ENCODE results near the gene WSCD2.

The WSCD2 gene

DNA sequence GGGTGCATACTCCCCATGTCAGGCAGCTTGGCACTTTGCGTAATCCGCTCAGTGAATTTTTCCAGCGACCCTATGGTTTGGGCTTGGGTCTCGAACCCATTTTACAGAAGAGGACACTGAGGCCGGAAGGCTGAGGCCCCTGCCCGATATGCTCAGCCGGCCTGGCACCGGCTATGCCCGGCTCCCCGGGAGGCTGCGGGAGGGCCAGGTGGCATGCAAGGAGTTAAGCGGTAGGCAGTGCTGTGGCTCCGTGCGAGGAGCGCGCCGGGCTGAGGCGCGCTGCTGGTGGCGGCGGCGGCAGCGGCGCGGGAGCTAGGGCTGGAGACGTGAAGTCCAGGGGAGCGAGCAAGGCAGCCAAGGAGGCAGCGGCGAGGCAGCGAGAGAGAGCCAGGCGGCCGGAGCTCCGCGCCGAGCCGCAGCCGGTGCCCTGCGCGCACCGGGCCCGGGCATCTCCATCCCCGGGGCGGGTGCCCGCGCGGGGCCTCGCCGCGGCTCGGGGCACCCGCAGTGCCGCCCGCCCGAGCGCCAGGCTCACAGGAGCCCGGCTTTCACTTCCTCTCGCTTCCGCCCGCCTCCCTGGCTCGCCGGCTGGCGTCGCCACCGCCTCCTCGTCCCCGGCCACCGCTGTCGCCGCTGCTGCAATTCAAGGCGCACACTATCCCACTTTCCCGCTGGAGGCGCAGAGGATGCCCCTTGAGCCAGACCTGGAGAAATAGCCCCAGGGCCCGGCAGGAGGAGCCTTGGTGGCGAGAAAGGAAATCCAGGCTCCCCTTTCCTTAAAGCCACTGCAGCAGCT is at the start of gene WSCD2:
Gene WSCD2 (plus strand): TSS at position 272 of the 796 bp plus-strand sequence. CDS start 66,545 bp downstream, outside the sequence.
- DNase-seq, result no peak

DNA sequence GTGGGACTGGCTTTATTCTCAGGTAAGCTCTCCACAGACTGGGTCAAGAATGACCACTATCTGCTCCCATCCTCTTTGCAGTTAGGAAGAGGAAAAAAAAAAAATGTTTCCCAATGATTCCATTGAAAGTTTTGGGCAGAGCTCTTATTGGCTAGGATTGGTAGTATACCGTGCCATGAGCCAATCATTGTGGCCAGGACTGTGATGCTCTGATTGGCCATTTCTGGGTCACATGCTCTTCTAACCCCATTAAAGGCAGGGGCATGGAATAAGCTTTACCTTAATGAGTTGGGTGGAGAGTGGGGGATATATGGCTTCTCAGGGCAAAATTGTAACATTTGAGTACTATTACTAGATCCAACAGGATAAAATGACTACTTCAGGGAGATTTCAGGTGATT is 49.4 kb upstream of the WSCD2 start:
- no peak for DNase-seq

DNA sequence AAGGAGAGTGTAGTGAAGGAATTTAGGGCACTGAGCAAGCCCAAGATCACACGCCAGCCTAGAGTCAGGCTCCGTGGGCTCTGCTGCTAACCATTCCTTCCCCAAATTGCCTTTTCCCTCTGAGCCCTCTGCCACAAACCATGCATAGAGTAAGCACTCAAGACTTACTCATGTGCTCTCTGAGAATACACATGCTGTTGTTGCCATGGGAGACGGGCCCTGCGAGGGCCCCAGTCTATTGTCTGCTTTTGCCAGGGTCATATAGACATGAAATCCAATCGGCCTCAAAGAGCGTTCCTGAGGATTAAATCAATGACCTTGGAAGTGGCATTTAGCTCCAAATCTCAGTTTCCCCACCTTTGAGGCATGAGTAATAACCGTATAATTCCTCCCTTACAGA is 48.7 kb upstream of the WSCD2 start:
- DNase-seq, result no peak

DNA sequence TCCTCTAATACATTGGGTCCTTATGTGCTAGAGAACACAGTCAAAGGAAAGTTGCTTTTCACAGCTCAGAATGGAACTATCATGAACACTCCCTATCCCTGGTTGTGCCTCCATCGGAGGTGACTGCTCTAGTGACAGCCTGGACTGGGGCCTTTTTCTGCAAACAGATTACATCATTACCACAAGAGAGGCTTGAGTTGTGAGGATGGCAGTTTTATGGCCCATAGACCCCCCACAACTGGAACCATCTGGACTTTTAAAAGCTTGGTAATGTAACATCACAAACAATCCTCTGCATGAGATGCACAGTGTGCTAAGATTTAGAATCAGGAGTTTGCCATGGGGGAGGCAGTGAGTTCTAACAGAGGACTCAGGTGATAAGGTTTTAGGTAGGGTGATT is 46.6 kb upstream of the WSCD2 start:
- no peak for DNase-seq

DNA sequence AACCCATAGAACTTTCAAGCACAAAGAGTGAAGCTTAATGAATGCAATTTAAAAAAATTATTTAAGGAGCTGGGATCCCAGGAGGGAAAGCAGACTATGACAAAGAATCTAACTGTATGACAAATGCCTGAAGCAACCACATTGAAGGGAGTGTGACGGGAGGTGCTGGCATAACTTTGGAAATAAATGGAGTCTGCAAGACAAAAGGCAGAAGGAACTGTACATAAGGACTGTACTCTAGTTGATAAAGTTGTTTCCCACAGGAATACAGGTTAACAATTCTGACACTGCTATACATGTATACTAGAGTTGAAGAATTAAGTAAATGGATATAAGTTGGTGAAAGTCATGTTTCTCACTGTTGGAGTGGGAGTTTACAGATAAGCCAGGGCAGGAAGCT is 41.2 kb upstream of the WSCD2 start:
- no peak for DNase-seq

DNA sequence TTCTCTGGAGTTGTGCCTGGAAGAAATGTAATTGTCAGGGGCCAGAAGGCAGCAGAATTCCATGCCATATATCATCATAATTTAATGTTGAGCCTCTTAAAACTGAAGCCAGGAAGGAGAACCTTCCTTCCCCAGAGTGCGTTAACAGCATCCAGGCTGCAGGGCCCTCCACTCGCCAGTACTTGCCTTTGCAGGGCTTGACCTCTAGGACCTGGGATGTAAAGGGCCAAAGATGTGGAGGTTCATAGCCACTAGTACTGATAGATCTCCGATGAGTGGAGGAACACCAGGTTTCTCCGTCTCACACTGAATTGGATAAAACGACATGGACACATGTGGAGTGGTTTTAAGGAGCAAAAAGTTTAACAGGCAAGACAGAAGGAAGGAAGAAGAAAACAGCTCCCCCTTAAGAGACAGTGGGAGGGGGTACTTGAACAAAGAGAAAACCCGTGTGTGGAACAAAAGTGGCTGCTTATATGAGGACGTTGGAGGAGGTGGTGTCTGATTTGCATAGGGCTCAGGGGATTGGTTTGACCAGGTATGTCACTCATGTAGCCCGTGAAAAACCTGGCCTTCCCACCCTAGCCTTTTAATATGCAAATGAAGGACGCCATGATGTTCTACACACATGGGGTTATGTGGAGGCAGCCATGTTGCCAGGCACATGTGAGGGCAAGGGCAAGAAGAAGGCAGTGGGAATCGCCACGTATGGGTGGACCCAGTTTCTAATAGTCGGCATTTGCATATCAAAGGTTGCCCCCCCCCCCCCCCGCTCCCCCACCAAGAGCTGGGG is 38.8 kb upstream of the WSCD2 start:
- DNase-seq, result no peak

DNA sequence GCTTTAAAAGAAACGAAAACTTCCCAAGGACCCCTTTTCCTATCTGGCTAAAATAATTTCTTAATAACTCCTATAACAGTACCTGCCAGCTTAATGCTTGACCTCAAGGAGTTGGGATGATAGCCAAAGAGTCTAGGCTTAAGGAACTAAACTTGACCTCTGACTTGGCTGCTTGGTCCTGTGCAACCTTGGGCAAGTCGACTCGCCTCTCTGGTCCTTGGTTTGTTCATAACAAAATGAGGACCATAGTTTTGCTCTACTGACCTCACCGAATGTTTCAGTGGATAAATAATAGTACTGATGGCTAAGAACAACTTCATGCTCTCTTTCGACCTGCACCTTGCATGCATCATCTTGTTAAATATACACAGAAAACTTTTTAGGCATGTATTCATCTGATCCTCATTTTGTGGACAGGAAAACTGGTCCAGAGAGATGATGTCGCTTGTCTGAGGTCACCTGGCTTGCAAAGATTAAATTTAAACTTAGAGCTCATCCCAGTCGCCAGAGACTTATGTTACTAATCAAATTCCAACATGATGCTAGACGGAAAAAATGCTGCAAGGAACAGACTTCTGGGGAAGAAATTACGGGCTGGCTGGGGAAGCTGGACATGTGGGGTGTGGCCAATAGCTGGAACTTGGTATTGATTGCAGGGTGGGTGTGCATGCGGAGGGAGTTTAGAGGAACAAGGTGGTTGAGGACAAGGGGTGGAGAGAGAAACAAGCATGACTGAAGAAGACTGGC is 38.0 kb upstream of the WSCD2 start:
- no peak for DNase-seq

DNA sequence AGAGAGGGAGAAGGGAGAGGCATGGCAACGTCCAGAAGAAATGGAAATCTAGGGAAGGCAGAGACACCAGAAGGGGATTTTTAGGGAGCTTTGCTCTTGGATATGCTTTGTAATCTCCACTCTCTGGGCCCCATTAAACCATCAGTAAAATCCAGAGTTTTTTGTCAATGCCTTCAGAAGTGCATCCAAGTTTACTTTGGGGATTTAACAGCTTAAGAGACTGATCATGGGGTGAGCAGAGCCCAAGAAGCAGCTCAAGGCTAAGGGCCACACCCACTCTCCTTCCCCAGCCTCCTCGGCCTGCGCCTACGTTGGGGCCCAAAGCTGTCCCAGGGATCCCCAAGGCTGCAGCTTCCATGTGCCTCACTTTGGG is 37.4 kb upstream of the WSCD2 start:
- DNase-seq, result no peak

DNA sequence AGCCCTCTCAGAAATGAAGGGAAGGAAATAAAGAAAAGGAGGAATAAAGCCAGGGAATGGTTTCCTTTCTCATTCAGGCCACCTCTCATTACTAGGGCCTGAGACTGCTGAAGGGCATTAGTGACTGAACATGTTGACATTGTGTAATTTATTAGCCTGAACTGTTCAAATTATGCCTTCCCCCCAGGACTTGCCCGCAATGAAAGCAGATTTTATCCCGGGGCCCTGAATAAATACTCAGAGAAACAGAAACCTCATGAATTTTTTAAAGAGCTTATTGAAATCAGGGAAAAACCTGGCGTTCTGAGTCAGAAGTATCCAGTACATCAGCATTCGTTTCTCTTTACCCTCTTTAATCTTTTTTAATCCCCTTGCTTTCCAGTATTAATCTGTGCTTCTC is 35.9 kb upstream of the WSCD2 start:
- DNase-seq, result no peak

DNA sequence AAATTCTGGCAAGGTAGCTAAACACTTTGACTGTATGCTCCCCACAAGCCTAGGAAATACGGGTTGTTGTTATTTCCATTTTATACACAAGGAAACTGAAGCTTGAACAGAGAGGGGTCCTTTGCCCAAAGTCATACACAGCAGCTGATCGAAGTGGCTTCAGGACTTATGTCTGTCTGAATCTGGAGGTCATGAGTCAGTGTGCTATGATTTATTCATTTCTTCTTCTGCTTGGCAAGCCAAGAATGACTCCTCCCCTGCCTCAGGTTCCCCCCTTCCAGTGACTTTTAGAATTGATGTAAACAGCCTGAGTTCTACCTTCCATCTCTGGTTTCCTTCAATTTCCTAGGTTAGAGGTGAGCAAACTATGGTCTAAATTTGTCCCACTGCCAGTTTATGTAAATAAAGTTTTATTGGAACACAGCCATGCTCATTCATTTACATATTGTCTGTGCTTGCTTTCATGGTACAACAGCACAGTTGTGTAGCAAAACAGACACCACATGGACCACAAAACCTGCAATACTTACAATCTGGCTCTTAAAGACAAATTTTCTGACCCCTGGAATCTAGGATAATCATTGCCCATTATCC is 34.9 kb upstream of the WSCD2 start:
- DNase-seq, result no peak

DNA sequence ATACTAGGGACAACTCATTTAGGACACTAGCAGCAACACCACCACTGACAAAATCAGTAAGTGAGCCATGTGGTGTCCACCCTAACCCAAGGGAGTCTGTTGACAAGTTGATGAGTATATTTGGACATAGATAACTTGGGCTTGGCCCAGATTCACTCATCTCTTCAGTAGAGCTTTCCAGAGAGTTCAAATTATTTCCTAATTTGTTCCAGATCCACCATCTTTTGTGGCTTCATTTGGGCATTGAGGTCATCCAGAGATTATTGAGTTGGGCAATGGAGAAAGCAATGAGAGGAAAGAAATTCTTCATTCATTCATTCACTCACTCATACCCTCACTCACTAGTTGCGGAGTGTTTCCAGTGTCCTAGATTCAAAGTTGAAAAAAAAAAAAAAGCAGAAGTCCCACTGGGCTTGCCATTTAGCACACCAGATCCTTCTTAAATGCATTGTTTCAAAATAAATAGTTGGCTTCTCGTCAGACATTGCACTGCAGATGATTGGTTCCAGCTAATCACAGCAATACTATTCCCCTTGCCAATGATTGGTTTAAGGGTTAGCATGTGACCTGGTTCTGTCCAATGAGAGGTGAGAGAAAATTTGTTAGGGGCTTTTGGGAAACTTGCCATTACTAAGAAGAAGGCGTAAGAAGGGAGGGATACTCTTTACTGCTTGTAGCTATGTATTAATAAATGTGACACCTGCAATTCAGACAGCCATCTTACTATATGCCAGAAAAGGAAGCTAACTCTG is 31.8 kb upstream of the WSCD2 start:
- DNase-seq, result no peak

DNA sequence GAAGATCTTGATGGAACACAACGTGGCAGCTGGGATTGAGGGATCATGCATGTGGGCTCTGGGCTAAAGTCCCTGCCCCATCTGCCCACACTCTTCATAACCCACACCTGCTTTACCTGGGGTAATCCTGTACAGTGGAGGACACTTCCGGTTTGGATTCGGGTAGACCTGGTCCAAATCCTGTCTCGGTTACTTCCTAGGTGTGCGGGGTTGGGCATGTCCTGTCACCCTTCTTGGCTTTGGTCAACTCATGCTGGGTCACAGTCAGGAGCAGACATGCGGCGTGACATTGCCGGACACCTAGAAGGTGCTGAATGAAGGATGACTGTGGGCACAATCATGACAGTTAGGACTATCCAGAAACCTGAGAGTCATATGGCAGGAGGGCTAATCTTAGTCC is 30.7 kb upstream of the WSCD2 start:
- DNase-seq, result no peak

DNA sequence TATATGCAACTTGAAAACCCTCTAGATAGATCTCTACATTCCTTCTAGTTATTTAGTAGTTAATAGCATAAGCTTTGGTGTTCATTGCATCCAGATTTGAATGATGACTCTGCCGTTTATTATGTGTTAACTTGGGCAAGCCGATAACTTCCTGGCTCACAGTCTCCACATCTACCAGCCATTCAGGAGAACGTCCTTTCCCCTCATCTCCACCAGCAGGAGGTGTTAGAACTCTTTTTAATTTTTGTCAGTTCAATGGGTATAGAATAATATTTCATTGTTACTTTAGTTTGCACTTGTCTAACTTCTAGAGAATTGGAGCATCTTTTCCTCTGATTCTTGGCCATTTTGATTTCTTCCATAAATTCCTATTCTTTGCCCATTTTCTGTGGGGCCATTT is 30.0 kb upstream of the WSCD2 start:
- no peak for DNase-seq

DNA sequence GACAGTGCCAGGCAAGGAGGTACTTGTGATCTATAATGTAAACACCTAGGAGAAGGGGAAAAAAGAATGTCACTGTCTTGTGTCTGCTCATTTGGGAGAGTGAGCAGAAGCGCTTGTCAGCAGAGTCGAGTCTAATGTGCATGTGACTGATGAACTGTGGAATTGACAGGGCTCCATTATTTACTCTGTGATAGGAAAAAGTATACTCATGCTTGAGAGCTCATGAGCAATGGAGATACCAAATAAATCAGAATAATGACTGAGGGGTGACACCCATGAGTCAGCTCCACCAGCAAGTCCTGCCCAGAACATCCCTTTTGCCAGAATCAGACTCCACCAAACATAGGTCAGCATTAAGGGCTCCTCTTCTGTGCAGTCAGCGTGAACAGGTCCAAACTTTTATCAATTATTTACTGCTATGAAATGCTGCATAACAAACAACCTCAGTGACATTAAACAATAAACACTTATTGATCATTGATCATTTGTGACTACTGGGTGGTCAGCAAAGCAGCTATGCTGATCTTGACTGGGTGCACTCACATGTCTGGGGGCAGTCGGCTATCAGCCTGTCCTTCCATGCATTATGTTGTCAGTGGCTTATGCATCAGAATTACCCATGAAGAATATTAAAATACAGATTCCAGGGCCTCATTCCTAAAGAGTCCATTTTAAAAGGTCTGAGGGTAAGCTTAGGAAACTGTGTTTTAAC is 29.2 kb upstream of the WSCD2 start:
- DNase-seq, result no peak

DNA sequence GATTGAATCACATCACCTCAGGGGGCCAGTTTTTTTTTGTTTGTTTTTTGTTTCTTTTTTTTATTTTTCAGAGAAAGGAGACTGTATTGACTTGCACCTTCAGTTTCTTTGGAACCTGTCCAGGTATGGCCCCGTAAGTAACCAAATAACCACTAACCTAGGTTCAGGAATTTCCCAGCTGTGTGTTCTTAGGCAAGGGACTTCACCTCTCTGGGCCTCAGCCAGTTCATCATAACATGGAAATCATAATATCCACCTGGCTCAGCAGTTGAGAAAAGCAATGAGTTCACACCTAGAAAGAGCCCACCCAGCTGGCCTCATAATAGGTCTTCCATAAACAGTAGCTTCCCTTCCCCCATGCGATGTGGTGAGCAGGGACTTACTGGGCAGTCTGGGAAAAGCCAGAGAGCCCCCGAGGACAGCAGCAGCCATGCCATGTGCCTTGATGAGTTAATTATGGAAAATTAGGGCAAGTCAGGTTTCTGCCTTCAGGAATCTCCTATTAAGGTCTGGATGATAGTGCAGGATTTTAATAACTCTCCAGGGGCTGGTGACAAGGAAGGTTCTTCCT is 27.4 kb upstream of the WSCD2 start:
- DNase-seq, result no peak

DNA sequence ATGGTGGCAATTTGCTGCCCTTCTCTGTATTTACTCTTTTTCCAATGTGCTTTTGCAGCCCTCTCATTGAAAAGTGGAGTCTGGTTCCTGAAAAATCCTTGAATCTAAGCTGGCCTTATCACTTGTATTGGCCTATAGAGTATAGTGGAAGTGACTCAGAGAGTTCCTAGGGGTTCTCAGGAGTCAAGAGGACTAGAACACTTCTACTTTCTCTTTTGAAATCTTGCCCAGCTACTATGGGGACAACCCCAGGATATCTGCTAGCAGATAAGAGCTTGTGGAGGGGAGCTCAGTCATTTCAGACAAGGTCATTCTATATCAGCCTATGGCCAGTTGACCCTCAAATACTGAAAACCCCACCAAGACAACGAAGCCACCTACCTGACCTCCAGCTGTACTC is 26.7 kb upstream of the WSCD2 start:
- DNase-seq, result no peak

DNA sequence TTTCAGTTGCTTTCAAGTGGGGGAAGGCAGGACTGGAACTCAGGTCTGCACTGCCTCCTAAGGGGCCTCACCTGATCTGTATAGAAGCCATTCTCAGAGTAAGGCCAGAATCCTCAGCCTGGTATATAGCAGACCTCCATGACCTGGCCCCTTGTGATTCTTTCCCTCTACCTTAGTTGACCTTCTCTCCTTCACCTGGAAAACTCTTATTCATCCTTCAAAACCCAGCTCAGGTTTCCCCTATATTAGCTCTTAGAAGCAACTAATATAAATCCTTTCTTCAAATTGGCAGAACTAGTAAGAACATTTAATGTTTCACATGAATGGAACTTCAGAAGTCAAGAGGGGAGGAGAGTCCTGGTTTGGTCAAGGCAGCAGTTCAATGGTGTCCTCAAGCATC is 26.0 kb upstream of the WSCD2 start:
- no peak for DNase-seq

DNA sequence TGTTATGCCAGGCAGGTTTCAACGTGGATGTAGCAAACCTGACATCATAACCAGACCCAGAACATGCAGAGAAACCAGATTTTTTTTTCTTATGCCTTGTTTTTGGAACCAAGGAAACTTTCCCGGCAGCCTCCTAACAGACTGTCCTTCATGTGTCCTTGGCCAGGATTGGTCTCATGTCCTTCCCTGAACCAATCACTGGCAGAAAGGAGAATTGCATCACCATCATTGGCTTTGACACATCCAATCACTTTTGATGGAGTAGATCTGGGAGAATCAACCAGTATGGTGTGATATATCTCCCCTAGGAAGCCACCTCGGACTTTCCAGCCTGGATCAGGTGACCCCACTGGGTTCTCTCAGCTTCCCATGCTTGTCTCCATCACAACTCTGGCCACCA is 25.6 kb upstream of the WSCD2 start:
- DNase-seq, result no peak

DNA sequence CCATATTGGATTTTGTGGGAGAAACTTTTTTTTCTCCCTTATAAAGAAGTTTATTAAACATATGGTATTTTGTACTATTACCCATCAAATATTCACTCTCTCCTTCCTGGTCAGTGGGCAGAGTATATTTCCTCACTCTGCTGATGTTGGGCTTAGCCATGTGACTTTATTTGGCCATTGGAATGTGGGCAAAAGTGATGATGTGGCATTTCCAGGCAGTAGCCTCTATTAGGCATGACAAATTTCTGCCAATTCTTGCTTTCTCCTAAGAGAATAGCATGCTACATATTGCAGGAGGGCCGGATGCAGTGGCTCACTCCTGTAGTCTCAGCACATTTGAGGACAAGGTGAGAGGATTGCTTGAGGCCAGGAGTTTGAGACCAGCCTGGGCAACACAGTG is 24.4 kb upstream of the WSCD2 start:
- DNase-seq, result no peak

DNA sequence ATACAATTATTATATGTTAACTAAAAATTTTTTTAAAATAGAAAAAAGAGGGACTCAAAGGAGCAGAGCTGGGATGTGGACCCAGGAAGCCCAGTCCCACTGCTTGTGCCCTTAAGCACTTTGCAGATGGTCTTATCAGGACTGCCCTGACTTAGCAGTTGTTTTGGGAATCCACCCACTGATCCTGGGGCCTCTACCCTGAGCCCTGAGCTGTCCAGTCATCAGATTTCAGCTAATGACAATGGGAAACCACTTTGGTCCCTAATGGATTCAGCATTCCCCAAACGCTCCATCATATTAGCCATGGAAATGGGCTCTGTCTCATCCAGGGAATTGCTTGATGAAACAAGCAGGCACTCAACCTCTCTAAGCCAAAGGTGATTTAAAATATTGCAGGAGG is 22.5 kb upstream of the WSCD2 start:
- DNase-seq, result no peak

DNA sequence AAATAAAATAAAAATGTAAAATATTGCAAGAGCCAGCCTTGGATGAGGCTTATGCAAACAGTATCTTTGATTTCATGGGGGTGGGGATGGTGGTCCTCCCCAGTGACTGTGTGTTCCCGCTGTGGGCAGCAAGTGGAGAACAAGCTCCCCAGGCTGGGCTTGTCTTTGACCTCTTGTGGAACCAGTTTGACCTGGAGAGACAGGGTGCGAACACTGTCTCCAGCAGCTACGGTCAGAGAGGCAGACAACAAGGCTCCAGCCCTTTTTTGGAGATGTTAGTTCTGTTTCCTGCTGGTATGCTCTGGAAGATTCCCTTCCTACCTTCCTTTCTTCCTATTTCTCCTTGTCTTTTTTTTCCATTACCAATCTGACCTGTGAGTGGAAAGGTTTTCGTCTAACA is 21.8 kb upstream of the WSCD2 start:
- no peak for DNase-seq

DNA sequence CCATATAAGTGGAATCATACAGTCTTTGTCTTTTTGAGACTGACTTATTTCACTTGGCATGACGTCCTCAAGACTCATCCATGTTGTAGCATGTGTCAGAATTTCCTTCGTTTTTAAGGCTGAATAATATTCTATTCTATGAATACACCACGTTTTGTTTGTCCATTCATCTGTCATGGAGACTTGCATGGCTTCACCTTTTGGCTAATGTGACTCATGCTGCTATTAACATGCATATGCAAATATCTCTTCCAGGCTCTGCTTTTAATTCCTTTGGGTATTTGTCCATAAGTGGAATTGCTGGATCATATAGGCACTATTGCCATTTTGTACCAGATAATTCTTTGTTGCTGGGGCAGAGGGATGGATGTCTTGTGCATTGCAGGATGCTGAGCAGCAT is 19.6 kb upstream of the WSCD2 start:
- no peak for DNase-seq

Measured in activated CD4-positive, CD25-positive, alpha-beta regulatory T cell (primary cell).